Measurements from ENCODE around the gene PPP1R1A. TPM values are rescaled to one million over a fixed set of nuclear protein-coding genes. Genes with fewer than 3 reads are reported as not detected.

Gene PPP1R1A, protein sequence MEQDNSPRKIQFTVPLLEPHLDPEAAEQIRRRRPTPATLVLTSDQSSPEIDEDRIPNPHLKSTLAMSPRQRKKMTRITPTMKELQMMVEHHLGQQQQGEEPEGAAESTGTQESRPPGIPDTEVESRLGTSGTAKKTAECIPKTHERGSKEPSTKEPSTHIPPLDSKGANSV
- total RNA-seq: 1 to 10 TPM in 1 of 2 donors, not detected in 1; 5.2 TPM

DNA sequence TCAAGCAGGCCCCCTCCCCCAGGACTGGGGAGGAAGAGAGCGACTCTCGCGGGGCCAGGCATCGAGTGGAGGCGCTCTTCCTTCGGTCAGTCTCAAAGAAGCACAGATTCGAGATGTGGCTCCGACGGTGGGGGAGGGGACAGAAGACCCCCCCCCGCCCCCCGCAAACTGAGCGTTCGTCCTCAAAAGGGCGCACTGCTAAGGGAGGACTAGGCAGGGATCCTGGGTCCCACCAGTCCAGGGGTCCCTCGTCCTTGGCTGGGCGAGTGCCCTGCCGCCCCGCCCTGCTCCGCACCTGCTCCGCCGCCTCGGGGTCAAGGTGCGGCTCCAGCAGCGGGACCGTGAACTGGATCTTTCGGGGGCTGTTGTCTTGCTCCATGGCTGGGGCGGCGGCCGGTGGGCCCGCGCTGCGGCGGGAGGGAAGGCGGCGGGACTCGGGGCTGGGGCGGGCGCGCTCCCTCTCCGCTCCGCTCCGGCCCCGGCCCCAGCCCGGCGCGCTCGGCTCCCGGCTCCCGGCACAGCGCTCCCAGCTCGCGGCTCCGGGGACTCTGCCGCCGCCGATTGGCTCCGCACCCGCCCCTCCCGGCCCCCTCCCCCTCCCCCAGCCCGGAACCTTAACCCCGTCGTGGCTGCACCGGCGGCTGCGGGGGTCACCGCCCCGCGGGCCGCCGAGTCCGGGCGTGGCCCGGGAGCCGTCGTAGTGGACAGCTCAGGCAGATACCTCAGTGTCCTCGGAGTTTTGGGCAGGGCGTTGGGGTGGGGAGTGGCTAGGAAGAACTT lies at the start of gene PPP1R1A:
Gene PPP1R1A, minus strand, starts transcription at position 550 of the 780 bp plus-strand sequence. Its CDS starts 171 bp downstream, at position 379.
- no peak for DNase-seq
- Histone ChIP-seq H3K36me3 (no peaks in the 10 kb centered on the region), H3K9me3 (no peaks in the 10 kb centered on the region), H3K9ac (ENCODE audit: low read depth in 2 of 2, low read length in 2 of 2) (no peak within 1 kb of the TSS), H3K27ac (no peak within 1 kb of the TSS), H3K4me1 (peaks cover 4% of the 10 kb centered on the region), H3K4me3 (peak within 1 kb of the TSS; percentile 26), H3K27me3 (peaks cover 4% of the 10 kb centered on the region)
- intact Hi-C loops (cut with DNase I): no loop called here
- TF ChIP-seq, protein P1, sequence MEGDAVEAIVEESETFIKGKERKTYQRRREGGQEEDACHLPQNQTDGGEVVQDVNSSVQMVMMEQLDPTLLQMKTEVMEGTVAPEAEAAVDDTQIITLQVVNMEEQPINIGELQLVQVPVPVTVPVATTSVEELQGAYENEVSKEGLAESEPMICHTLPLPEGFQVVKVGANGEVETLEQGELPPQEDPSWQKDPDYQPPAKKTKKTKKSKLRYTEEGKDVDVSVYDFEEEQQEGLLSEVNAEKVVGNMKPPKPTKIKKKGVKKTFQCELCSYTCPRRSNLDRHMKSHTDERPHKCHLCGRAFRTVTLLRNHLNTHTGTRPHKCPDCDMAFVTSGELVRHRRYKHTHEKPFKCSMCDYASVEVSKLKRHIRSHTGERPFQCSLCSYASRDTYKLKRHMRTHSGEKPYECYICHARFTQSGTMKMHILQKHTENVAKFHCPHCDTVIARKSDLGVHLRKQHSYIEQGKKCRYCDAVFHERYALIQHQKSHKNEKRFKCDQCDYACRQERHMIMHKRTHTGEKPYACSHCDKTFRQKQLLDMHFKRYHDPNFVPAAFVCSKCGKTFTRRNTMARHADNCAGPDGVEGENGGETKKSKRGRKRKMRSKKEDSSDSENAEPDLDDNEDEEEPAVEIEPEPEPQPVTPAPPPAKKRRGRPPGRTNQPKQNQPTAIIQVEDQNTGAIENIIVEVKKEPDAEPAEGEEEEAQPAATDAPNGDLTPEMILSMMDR (IDR thresholded peaks at IDR 0.05): no peak

DNA sequence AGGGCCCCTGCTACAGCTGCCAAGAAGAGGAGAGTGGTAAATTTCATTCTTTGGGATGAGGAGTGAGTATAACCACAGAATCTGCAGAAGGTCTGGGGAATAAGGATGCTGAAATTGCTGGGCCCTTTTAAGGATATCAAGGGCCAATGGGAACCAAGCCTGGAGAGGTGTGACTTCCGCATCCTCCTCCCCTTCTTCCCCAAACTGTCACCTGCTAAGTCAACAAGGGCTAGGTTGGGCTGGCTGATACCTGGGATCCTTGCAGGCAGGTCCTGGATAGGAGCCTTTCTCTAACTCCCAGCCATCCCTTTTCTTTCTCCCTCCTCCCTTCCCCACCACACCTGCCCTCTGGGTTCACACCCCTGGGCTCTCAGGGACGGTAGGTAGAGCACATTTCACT lies 46.3 kb upstream of the PPP1R1A start, which contains the start of gene LACRT:
Gene LACRT, minus strand, starts transcription at position 101 of the 400 bp plus-strand sequence. Its CDS starts 54 bp downstream, at position 47.
- Histone ChIP-seq H3K27me3 (no peaks in the 10 kb centered on the region), H3K4me1 (no peaks in the 10 kb centered on the region)

DNA sequence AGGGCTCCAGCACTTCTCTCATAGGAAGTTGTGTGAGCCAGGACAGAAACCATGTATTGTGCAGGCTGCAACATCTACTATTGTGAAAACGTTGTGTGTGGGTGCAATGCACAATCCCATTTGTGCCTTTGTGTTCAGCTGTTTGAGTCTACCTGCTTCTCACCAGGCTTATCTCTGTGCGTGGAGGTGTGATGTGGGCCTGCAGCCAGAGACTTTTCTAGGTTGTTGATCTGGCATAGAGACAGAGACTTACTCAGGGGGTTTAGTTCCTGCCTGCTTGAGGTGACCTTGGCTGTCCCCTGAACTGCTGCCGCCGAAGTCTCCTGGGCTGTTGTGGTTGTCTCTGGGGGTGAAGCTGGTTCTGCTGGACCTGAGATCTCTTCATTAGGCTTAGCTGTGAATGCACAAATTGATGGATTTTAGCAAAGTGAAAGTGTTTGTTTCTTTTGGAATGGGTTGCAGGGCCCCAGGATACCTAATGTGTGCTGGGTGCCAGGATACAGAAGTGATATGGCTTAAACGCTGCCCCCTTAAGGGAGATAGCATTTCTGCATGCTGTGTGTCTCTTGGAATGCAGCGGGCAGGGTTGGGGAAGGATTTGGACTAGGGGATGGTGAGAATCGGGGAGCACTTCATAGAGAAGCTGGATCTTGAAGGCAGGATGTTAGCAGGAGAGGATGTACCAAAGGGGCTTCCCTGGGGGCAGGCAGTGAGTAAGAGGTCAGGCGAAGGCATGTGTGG lies 43.7 kb upstream of the PPP1R1A start:
- no peak overlapping the region for H3K9ac ChIP-seq (ENCODE audit: low read depth in 2 of 2, low read length in 2 of 2)
- TF ChIP-seq, protein P1 (IDR thresholded peaks at IDR 0.05): no peak
- no peaks in the 10 kb centered on the region for H3K4me1 ChIP-seq
- no peak for DNase-seq
- intact Hi-C loops (cut with DNase I): no loop called here
- H3K36me3 ChIP-seq: no peaks in the 10 kb centered on the region
- no peaks in the 10 kb centered on the region for H3K9me3 ChIP-seq
- H3K27me3 ChIP-seq: no peaks in the 10 kb centered on the region
- no peak overlapping the region for H3K4me3 ChIP-seq
- no peak overlapping the region for H3K27ac ChIP-seq

More for the DNA sequence above, 46.3 kb upstream of the PPP1R1A start, which contains the start of gene LACRT:
- H3K9me3 ChIP-seq: no peaks in the 10 kb centered on the region
- no peaks in the 10 kb centered on the region for H3K36me3 ChIP-seq
- no peak within 1 kb of the TSS for H3K27ac ChIP-seq
- no peak for DNase-seq
- TF ChIP-seq, protein P1 (IDR thresholded peaks at IDR 0.05): no peak
- no peak within 1 kb of the TSS for H3K4me3 ChIP-seq
- H3K9ac ChIP-seq (ENCODE audit: low read depth in 2 of 2, low read length in 2 of 2): no peak within 1 kb of the TSS
- intact Hi-C loops (cut with DNase I): no loop called here

DNA sequence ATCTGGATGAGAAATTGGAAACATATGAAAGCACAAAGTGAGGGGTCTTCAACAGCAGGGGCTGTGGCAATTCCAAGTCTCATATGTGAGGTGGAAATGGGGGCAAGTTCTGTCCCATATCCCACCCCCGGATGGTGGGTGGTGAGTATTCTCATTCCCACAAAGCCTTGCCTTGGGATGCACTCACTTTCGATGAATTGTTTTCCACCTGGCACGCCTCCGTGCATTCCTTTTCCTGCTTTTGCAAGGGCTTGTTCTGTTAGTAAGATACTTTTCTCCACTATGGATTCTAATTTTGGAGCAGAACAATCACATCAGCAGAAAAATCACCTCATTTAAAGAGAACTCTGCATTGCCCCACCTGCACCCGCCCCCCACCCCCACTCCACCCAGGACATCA lies 43.1 kb upstream of the PPP1R1A start:
- Histone ChIP-seq H3K27me3 (no peaks in the 10 kb centered on the region), H3K27ac (no peak overlapping the region), H3K9me3 (no peaks in the 10 kb centered on the region), H3K36me3 (no peaks in the 10 kb centered on the region), H3K4me3 (no peak overlapping the region), H3K4me1 (no peaks in the 10 kb centered on the region), H3K9ac (ENCODE audit: low read depth in 2 of 2, low read length in 2 of 2) (no peak overlapping the region)
- TF ChIP-seq, protein P1 (IDR thresholded peaks at IDR 0.05): no peak
- no peak for DNase-seq
- intact Hi-C loops (cut with DNase I): no loop called here

DNA sequence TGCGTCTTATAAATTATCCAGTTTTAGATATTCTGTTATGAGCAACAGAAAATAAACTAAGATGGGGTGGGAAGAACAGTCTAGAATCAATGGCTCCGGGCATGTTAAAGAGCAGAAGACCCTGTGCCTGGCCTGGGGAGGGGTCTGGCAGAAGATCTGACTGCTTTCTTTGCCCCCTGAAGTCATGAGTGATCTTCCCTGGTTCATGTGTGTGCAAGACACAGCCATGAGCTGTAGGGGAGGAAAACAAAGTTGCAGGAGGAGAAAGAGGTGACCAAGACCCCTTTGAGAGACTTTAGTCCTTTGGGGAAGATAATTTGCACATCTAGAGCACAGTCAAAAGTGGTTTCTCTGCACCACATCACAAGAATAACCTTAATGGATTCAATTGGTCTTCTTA lies 41.5 kb upstream of the PPP1R1A start:
- no peaks in the 10 kb centered on the region for H3K9me3 ChIP-seq
- no peak for DNase-seq
- H3K27me3 ChIP-seq: no peaks in the 10 kb centered on the region
- no peak overlapping the region for H3K9ac ChIP-seq (ENCODE audit: low read depth in 2 of 2, low read length in 2 of 2)
- no peak overlapping the region for H3K27ac ChIP-seq
- no peaks in the 10 kb centered on the region for H3K36me3 ChIP-seq
- intact Hi-C loops (cut with DNase I): no loop called here
- no peaks in the 10 kb centered on the region for H3K4me1 ChIP-seq
- TF ChIP-seq, protein P1 (IDR thresholded peaks at IDR 0.05): no peak
- H3K4me3 ChIP-seq: no peak overlapping the region
